Eye (tissue), 1 donor: ENCODE data around the gene SRRM4.

ENCODE experiments used
- DNase-seq: peaks from one replicate; pipeline ENCODE4 v3.0.0-alpha.2; 2015

SRRM4 gene

GRCh38 chr12:119171691-119172425 lies 190.5 kb downstream of the SRRM4 start:
- no peak for DNase-seq

- DNase-seq = no peak
These were observed 193.7 kb downstream of the SRRM4 start for GRCh38 chr12:119175081-119175480.

GRCh38 chr12:119176267-119177055 lies 195.1 kb downstream of the SRRM4 start:
- DNase-seq = peak; percentile 78

- DNase-seq = no peak
These were observed 195.7 kb downstream of the SRRM4 start for GRCh38 chr12:119177056-119177325.

- no peak for DNase-seq
These were observed 196.5 kb downstream of the SRRM4 start for GRCh38 chr12:119177724-119178380.

GRCh38 chr12:119178544-119179334 lies 197.4 kb downstream of the SRRM4 start, which contains the start of gene HSPB8:
HSPB8 (plus strand) TSS chr12:119178931; CDS start chr12:119179313, 382 bp downstream.
- peak; percentile 81 for DNase-seq

- peak; percentile 47 for DNase-seq
These were observed 198.1 kb downstream of the SRRM4 start for GRCh38 chr12:119179335-119180021.

- DNase-seq = no peak
These were observed 199.2 kb downstream of the SRRM4 start for GRCh38 chr12:119180380-119181040.

GRCh38 chr12:119181202-119181601 lies 199.9 kb downstream of the SRRM4 start:
- DNase-seq = no peak

- DNase-seq = no peak
These were observed 200.6 kb downstream of the SRRM4 start for GRCh38 chr12:119181944-119182343.

GRCh38 chr12:119182701-119183493 lies 201.6 kb downstream of the SRRM4 start:
- no peak for DNase-seq

GRCh38 chr12:119183942-119184695 lies 202.8 kb downstream of the SRRM4 start:
- DNase-seq = no peak

- DNase-seq = no peak
These were observed 213.9 kb downstream of the SRRM4 start for GRCh38 chr12:119195256-119195655.

GRCh38 chr12:119198440-119198839 lies 217.1 kb downstream of the SRRM4 start:
- no peak for DNase-seq

- no peak for DNase-seq
These were observed 219.3 kb downstream of the SRRM4 start for GRCh38 chr12:119200601-119201000.

GRCh38 chr12:119201789-119202543 lies 220.6 kb downstream of the SRRM4 start:
- no peak for DNase-seq

GRCh38 chr12:119202544-119202943 lies 221.2 kb downstream of the SRRM4 start:
- no peak for DNase-seq

- DNase-seq = peak; percentile 59
These were observed 222.8 kb downstream of the SRRM4 start for GRCh38 chr12:119204131-119204530.

- no peak for DNase-seq
These were observed 223.4 kb downstream of the SRRM4 start for GRCh38 chr12:119204671-119205285.
